Osteoblast (primary cell): Measurements from ENCODE around the gene MEAK7. TPM values are rescaled to one million over a fixed set of nuclear protein-coding genes. Genes with fewer than 3 reads are reported as not detected.

Source experiments
- DNase-seq: peaks from one replicate; pipeline ENCODE4 v3.0.0; 2011; ENCODE audit warnings: low spot score, mixed read lengths; ENCODE audit not compliant: insufficient read length; ENCODE audit errors: missing footprints
- H2AFZ ChIP-seq: 2 replicates; pipeline ENCODE4 v1.6.0; 2011; ENCODE audit warnings: mild to moderate bottlenecking, low read length
- H3K27ac ChIP-seq: 2 replicates; pipeline ENCODE4 v1.5.1; 2011; ENCODE audit warnings: mild to moderate bottlenecking, low read depth, low read length, moderate library complexity
- H3K27me3 ChIP-seq: 2 replicates; pipeline ENCODE4 v1.6.0; 2012; ENCODE audit warnings: mild to moderate bottlenecking, control low read depth, inconsistent platforms, low read length, moderate library complexity; ENCODE audit not compliant: insufficient read depth
- H3K36me3 ChIP-seq: 2 replicates; pipeline ENCODE4 v1.5.1; 2011; ENCODE audit warnings: mild to moderate bottlenecking, low read length, control low read depth, moderate library complexity; ENCODE audit not compliant: insufficient read depth
- H3K4me1 ChIP-seq: 2 replicates; pipeline ENCODE4 v1.5.1; 2011; ENCODE audit warnings: mild to moderate bottlenecking, low read length, control low read depth, moderate library complexity; ENCODE audit not compliant: insufficient read depth
- H3K4me2 ChIP-seq: 2 replicates; pipeline ENCODE4 v1.6.0; 2011; ENCODE audit warnings: mild to moderate bottlenecking, low read length; ENCODE audit not compliant: insufficient read depth
- H3K4me3 ChIP-seq: fragments of 200-600 bp; sonication (generic); 3 replicates; pipeline ENCODE4 v1.5.1; 2012; ENCODE audit warnings: mild to moderate bottlenecking, low read length, inconsistent platforms; ENCODE audit not compliant: insufficient read depth
- H3K79me2 ChIP-seq: 2 replicates; pipeline ENCODE4 v1.6.0; 2012; ENCODE audit warnings: mild to moderate bottlenecking, low read length, control low read depth, inconsistent platforms; ENCODE audit not compliant: insufficient read depth
- H3K9me3 ChIP-seq: 2 replicates; pipeline ENCODE4 v1.5.1; 2011; ENCODE audit warnings: low read depth, low read length, control low read depth
- H4K20me1 ChIP-seq: 2 replicates; pipeline ENCODE4 v1.6.0; 2012; ENCODE audit warnings: mild to moderate bottlenecking, low read length, control low read depth; ENCODE audit not compliant: insufficient read depth
- CTCF ChIP-seq: IDR thresholded peaks from 2 replicates; pipeline ENCODE4 v1.5.1; 2011; ENCODE audit warnings: mild to moderate bottlenecking, low read depth, low read length, moderate library complexity; ENCODE audit errors: extremely low read depth
- total RNA-seq: library from RNA; depleted of rRNA; stranded (reverse); fragments of >200 nt; gene quantifications from 2 replicates; pipeline ENCODE4 v1.2.3, GENCODE V29; 2012

Gene MEAK7
- total RNA-seq, 1 donor: 24.2 TPM

- peaks cover 32% of the 10 kb centered on the region for H3K4me1 ChIP-seq
- TF ChIP-seq CTCF: no peak
- H3K27ac ChIP-seq: no peak overlapping the region
- peaks cover 53% of the 10 kb centered on the region for H3K79me2 ChIP-seq
- H3K4me2 ChIP-seq: no peak overlapping the region
- H3K36me3 ChIP-seq: peaks cover 56% of the 10 kb centered on the region
- DNase-seq: no peak
- H2AFZ ChIP-seq: no peak overlapping the region
- H3K27me3 ChIP-seq: no peaks in the 10 kb centered on the region
- H3K9me3 ChIP-seq: no peaks in the 10 kb centered on the region
- H4K20me1 ChIP-seq: peaks cover 14% of the 10 kb centered on the region
- no peak overlapping the region for H3K4me3 ChIP-seq
These were observed 3.9 kb downstream of the MEAK7 start for GRCh38 chr16:84500531-84500930.

DNA sequence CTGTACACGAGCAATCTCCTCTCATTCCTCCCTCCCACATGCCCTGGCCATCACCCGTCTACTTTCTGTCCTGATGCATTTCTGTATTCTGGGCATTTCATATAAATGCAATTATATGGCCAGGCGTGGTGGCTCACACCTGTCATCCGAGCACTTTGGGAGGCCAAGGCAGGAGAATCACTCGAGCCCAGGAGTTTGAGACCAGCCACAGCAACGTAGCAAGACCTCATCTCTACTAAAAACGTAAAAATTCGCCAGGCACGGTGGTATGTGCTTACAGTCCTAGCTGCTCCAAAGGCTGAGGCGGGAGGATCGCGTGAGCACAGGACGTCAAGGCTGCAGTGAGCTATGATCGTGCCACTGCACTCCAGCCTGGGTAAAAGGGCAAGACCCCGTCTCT is 4.8 kb downstream of the MEAK7 start:
- Histone ChIP-seq H3K4me2 (no peak overlapping the region), H3K9me3 (no peaks in the 10 kb centered on the region), H3K36me3 (peaks cover 65% of the 10 kb centered on the region), H3K79me2 (peaks cover 55% of the 10 kb centered on the region), H3K4me1 (peaks cover 26% of the 10 kb centered on the region), H2AFZ (no peak overlapping the region), H3K27me3 (no peaks in the 10 kb centered on the region), H3K27ac (no peak overlapping the region), H4K20me1 (peaks cover 14% of the 10 kb centered on the region), H3K4me3 (no peak overlapping the region)
- DNase-seq: no peak
- TF ChIP-seq CTCF: no peak

- H3K4me1 ChIP-seq: peaks cover 25% of the 10 kb centered on the region
- no peak for TF ChIP-seq CTCF
- no peak overlapping the region for H3K4me3 ChIP-seq
- no peak for DNase-seq
- H4K20me1 ChIP-seq: peaks cover 14% of the 10 kb centered on the region
- H3K4me2 ChIP-seq: no peak overlapping the region
- H3K79me2 ChIP-seq: peaks cover 51% of the 10 kb centered on the region
- H3K27ac ChIP-seq: no peak overlapping the region
- no peak overlapping the region for H2AFZ ChIP-seq
- peaks cover 71% of the 10 kb centered on the region for H3K36me3 ChIP-seq
- no peaks in the 10 kb centered on the region for H3K9me3 ChIP-seq
- H3K27me3 ChIP-seq: no peaks in the 10 kb centered on the region
These were observed 5.4 kb downstream of the MEAK7 start for GRCh38 chr16:84498859-84499620.

GRCh38 chr16:84498223-84498610 is 6.2 kb downstream of the MEAK7 start:
- H3K27ac ChIP-seq: no peak overlapping the region
- no peak overlapping the region for H3K4me3 ChIP-seq
- peaks cover 78% of the 10 kb centered on the region for H3K36me3 ChIP-seq
- H2AFZ ChIP-seq: no peak overlapping the region
- H3K27me3 ChIP-seq: no peaks in the 10 kb centered on the region
- H3K4me2 ChIP-seq: no peak overlapping the region
- peaks cover 42% of the 10 kb centered on the region for H3K79me2 ChIP-seq
- peaks cover 17% of the 10 kb centered on the region for H3K4me1 ChIP-seq
- peaks cover 14% of the 10 kb centered on the region for H4K20me1 ChIP-seq
- no peak for TF ChIP-seq CTCF
- DNase-seq: no peak
- no peaks in the 10 kb centered on the region for H3K9me3 ChIP-seq
